Hematopoietic multipotent progenitor cell treated with erythropoietin and hydrocortisone succinate and interleukin-3 and kit ligand, for 15 days (in vitro differentiated cells): Measurements from ENCODE around the gene ABHD12.
"Not testable (repeated sequence)": the region's sequence is repeated elsewhere in the genome, so short reads cannot be mapped to it uniquely, and the experiment has no call there.

ENCODE experiments used
- DNase-seq: peaks from one replicate; pipeline ENCODE4 v3.0.0-alpha.2; 2015; ENCODE audit warnings: low spot score

ABHD12 gene

GRCh38 chr20:25390538-25391528 is at the start of gene ABHD12:
Gene ABHD12 (minus strand): TSS chr20:25390835. CDS start chr20:25390703, 132 bp downstream.
- DNase-seq = peak; percentile 94

- DNase-seq = no peak
Observed at GRCh38 chr20:25439328-25439727, 48.7 kb upstream of the ABHD12 start.

DNA sequence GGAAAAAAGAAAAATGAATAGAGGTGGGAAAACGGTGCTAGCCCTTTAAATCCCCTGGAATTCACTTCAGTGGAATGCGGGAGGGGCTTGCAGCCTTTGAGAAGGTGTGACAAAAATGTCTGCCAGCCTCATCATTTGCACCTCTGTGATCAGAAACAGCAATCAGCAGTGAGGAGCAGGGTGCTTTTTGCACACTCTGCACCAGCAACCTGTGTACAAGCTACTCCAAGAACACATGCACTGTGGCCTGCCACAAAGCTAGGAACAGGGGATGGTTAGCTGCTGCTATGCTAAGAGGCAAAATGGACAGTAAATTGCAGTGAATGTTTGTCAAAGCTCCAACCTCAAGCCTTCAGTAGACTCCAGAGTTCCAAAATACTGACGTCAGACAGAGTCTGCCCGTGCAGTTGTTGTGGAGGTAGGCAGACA is 46.5 kb upstream of the ABHD12 start:
- no peak for DNase-seq

DNA sequence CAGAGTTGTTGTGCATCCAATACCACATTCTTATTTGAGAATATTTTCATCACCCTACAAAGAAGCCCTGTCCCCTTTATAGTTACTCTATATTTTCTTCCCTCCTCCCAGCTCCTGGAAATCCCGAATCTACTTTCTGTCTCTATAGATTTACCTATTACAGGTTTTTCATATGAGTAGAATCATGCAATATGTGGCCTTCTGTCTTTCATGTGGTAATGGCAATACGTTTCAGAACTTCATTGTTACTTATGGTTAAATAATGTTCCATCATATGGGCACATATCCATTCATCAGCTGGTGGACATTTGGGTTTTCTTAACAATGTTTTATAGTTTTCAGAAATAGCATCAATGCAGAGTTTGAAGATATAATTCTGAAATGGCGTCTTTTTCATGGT is 33.9 kb upstream of the ABHD12 start:
- DNase-seq = no peak

DNA sequence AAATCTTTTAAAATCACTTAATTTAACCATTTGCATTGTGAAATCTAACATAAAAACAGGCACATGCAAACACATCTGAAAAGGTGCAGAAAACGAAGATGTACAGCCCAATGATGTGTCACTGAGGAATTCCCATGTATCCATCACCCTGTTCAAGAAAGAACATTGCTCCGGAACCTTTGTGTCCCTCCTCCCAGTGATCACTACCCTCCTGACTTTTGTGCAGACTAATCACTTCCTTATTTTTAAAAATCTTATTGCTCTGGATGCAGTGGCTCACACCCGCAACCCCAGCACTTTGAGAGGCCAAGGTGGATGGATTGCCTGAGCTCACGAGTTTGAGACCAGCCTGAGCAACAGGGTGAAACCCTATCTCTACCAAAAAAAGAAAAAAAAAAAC is 31.4 kb upstream of the ABHD12 start:
- DNase-seq = no peak

GRCh38 chr20:25421102-25421501 is 30.5 kb upstream of the ABHD12 start:
- DNase-seq = no peak

- DNase-seq = no peak
Observed at GRCh38 chr20:25418776-25419175, 28.1 kb upstream of the ABHD12 start.

GRCh38 chr20:25408890-25409289 is 18.3 kb upstream of the ABHD12 start:
- no peak for DNase-seq

DNA sequence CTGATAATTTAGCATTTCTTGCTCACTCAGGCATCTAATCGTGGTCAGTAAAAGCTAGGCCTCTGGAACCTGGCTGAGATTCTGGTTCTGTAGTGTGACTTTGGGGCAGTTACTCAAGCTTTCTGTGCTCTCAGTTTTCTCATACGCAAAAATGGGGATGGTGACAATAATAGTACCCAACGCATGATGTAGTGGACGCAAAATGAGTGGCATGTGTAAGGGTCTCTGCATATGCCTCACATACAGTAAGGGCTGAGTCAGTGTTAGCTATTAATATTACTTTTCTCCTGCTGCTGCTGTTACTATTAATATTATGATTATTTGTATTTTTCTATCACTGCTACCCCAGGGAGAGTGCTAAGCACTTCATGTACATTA is 17.5 kb upstream of the ABHD12 start:
- no peak for DNase-seq

DNA sequence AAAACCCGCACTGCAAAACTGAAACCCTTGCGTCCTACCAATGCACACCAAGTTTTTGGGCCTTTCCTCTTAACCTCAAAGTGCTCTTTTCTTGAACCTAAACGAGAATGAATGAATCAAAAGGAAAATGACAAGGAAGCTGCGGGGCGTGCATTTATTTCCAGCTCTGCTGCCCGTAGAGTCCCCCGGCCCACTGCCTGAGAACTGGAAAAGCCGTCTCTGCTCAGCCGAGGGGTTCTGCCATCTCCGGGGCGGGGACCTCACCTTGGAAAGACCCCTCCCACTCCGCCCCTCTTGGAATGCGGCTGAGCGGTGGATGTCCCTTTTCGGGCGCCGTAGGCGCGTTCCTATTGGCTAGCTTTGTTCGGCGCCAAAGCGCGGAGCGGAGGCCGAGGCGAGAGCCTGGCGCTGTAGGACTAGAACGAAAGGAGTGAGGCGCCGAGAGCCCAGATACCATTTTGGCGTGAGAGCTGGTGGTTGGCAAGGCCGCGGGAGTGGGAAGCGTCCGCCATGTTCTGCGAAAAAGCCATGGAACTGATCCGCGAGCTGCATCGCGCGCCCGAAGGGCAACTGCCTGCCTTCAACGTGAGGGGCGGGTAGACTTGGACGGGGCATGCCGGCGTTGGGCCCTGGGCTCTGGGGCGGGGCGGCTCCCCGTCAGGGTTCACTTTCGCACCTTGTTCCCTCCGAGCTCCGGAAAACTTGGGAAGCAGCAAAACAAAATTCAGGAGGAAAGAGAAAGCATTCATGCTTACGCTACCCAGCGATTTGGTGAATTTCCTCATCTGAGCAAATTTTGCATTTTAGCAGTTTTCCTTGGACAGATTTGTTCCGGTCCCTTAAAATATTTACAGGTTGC is 16.9 kb upstream of the ABHD12 start, which contains the start of gene GINS1:
TSS of gene GINS1 (plus strand) at position 363 of the 859 bp plus-strand sequence. CDS start at position 511, 148 bp downstream.
- DNase-seq = peak; percentile 70

DNA sequence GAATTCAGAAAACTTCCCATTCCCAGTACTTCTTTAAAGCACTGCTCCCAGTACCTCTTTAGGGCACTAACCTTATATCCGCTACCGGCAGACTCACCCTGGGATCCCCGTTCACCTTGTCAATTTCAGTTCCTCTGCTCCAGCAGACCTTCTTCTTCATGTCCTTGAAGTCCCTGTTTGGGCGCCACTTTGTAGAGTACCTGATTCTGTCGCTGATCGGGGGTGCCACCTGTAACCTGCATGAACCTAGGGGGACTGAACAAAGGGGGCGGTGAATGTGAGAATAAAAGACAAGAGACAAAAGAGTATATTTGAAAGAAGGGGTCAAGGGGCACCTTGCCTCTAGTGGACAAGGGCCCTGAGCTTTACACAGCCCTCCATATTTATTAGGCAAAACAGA is 11.9 kb upstream of the ABHD12 start:
- no peak for DNase-seq

DNA sequence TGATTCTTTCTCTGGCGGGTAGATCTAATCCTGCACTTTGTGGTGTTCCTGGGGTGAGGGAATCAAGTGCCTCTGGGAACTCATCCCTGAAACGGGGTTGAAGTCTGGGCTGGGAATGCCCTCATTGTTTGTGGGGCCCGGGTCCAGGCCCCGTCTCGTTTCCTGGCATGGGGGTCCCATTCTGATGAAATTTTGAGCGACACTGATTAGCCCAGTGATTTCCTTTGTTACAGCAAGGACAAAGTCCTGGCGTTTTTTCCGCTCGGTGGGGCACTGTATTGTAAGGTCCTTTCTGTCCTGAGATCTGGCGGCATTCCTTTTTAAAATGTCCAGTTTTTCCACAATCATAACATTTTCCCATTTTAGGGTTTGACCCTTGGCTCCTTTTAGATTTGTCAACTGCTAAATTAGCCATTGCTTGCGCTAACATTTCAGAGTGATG is 9.7 kb upstream of the ABHD12 start:
- not testable (repeated sequence) for DNase-seq

DNA sequence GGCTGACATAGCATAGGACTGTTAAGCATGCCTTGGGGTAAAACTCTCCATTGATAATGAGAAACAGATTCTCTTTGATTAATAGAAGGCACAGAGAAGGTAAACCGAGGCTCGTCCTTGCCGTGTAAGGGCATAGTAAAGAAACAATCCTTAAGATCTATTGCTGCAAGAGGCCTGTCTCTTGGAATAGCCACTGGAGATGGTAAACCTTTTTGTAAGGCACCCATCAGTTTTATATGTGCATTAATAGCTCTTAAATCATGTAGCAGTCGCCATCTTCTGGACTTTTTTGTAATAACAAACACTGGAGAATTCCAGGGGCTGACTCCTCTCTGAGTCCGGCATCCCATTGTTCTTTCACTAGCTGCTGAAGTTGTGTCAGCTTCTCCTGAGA is 8.4 kb upstream of the ABHD12 start:
- DNase-seq = peak; percentile 55

- no peak for DNase-seq
Observed at GRCh38 chr20:25398376-25399036, 7.9 kb upstream of the ABHD12 start.

- DNase-seq = no peak
Observed at GRCh38 chr20:25397821-25398220, 7.2 kb upstream of the ABHD12 start.

GRCh38 chr20:25397096-25397495 is 6.5 kb upstream of the ABHD12 start:
- DNase-seq = no peak

GRCh38 chr20:25394996-25395395 is 4.4 kb upstream of the ABHD12 start:
- DNase-seq = no peak

DNA sequence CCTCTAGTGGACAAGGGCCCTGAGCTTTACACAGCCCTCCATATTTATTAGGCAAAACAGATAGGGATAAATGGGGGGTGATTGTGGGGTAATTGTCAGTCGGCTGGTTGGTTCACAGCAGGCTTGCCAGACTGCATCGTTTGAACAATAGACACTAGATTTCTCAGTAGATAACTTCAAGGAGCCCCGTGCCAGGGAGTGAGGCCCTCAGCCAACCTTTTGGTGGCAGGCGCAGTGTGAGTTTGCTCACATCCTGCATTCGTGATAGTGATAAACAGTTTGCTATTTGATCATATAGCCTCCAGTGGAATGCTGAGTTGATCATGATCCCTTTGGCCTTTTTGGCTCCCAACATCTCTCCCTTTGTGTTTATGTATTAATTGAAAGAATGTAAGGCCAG is 3.6 kb upstream of the ABHD12 start:
- no peak for DNase-seq

DNA sequence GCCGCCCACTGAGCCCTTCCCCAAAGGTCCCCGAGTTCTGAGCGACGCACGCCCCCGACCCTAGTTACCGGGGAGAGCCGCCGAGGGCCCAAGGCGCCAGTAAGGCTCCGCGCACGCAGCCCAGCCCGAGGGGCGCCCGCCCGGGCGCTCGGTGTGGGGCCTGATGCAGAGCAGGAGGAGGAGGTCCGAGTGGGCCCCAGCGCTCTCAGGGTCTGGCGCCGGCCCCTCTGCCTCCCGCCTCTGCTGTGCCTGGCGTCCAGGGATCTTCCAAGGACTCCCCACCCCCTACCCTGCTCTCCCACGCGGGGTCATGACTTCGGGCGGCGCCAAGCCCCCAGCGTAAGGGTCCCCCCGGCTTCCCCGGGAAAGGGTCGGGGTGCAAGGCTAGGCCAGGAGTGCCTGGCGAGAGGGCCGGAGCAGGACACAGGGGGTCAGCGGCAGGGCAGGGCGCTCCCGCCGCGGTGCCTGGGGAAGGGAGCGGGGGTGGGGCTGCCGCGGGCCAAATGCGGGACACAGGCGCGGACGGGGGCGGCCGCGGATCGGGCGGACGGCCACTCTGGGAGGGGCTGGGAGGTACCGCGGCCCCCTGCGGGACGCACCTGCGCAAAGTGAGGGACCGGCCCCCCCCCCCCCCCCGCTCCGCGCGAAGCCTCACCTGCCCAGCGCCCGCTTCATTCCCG is 637 bp downstream of the ABHD12 start:
- DNase-seq = no peak

DNA sequence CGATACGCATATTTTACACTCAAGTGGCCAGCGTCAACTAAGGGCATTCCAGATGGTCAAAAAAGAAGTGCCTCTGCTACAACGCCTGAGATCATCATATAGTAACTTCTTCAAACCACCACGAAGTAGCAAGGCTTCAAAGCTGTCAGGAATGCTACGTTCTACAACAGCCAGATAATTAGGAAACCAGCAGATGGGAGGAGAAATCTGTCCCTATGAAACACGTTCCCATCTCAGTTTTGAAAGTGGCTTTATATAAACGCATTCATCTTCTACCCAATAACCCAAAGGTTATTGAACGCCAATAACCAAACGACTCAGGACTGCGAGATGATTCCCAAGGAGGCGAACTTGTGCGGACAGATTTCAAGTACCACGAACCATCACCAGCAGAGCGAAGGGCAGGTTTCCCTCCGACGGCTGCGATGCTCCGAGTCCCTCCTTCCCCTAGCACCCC is 1.2 kb downstream of the ABHD12 start:
- no peak for DNase-seq

- DNase-seq = no peak
Observed at GRCh38 chr20:25382704-25383370, 7.8 kb downstream of the ABHD12 start.
